A549 (cell line): ENCODE results near the gene MARK3. TPM values are rescaled to one million over a fixed set of nuclear protein-coding genes. Genes with fewer than 3 reads are reported as not detected.
A peak's percentile ranks its signal among the peaks of the same experiment; 100 is the strongest.
"Not testable (repeated sequence)": the region's sequence is repeated elsewhere in the genome, so short reads cannot be mapped to it uniquely, and the experiment has no call there.

Source experiments
- ATAC-seq, 2 experiments: fragments of 200-7000 bp in 1 of 2; fragments of >200 bp in 1 of 2; cut with Nextera tagmentation in 1 of 2; cut with Tn5 transposase in 1 of 2; 3 replicates each; pipeline versions ENCODE4 v1.8.0 to v1.9.1; 2018 to 2020; ENCODE audit warnings: mild to moderate bottlenecking in 1 of 2, moderate library complexity in 1 of 2
- CTCF ChIA-PET: fragments of 300-600 bp; sonication (Branson Sonifier 250); formaldehyde crosslinking; extraction: SDS; loops from one replicate; lab custom pipeline; 2021; ENCODE audit warnings: antibody characterized with exemption, inconsistent platforms; lab: Yijun Ruan, JAX
- POLR2A ChIA-PET: fragments of 350-600 bp; formaldehyde crosslinking; extraction: SDS; loops from one replicate; lab custom pipeline; 2021; ENCODE audit warnings: antibody characterized with exemption, inconsistent platforms; lab: Yijun Ruan, JAX
- DNase-seq, 2 experiments: peaks; one replicate each; pipeline versions ENCODE4 v3.0.0 to v3.0.0-alpha.2; 2011 to 2016; ENCODE audit warnings: low read depth in 1 of 2, low spot score in 1 of 2
- FAIRE-seq: peaks from 2 replicates; lab custom pipeline; 2011; peaks lifted over from hg19 to GRCh38; lab: Jason Lieb, UNC
- H3K27ac ChIP-seq, 2 experiments: fragments of >200 bp; sonication (Bioruptor Twin); formaldehyde crosslinking; 3 replicates each; pipeline ENCODE4 v1.5.1; 2016 to 2017
- H3K4me1 ChIP-seq: fragments of >200 bp; sonication (Bioruptor Twin); formaldehyde crosslinking; 3 replicates; pipeline ENCODE4 v1.6.1; 2016
- H3K4me2 ChIP-seq: fragments of >200 bp; sonication (Bioruptor Twin); formaldehyde crosslinking; 3 replicates; pipeline ENCODE4 v1.6.1; 2016
- H3K4me3 ChIP-seq: fragments of >200 bp; sonication (Bioruptor Twin); formaldehyde crosslinking; 3 replicates; pipeline ENCODE4 v1.5.1; 2016
- H3K9me3 ChIP-seq: fragments of >200 bp; sonication (Bioruptor Twin); formaldehyde crosslinking; 3 replicates; pipeline ENCODE4 v1.6.1; 2016
- CBX8 ChIP-seq: fragments of 200-600 bp; sonication (generic); IDR thresholded peaks from 2 replicates; pipeline ENCODE4 v1.6.1; 2016
- CEBPB ChIP-seq, 2 experiments: fragments of >200 bp in 1 of 2; sonication (Bioruptor Twin) in 1 of 2; formaldehyde crosslinking in 1 of 2; IDR thresholded peaks; 2 replicates each; pipeline ENCODE4 v1.6.1; 2012 to 2016
- EHF ChIP-seq: fragments of 250-450 bp; sonication (Bioruptor Pico); IDR thresholded peaks from 2 replicates; pipeline ENCODE4 v1.5.0; 2020; ENCODE audit warnings: mild to moderate bottlenecking
- FOSL2 ChIP-seq, 2 experiments: fragments of 450-650 bp in 1 of 2; fragments of >200 bp in 1 of 2; sonication (Bioruptor Twin) in 1 of 2; formaldehyde crosslinking; IDR thresholded peaks; 2 replicates each; pipeline versions ENCODE4 v1.5.0 to v1.6.1; 2016 to 2020; ENCODE audit warnings: mild to moderate bottlenecking in 1 of 2, moderate library complexity in 1 of 2
- GATA3 ChIP-seq: IDR thresholded peaks from 2 replicates; pipeline ENCODE4 v1.6.1; 2012; ENCODE audit warnings: borderline replicate concordance
- HES2 ChIP-seq: fragments of >200 bp; sonication (Bioruptor Twin); formaldehyde crosslinking; IDR thresholded peaks from 2 replicates; pipeline ENCODE4 v1.6.1; 2016
- HEYL ChIP-seq: fragments of 250-450 bp; sonication (Bioruptor Pico); IDR thresholded peaks from 2 replicates; pipeline ENCODE4 v1.8.0; 2021; ENCODE audit warnings: mild to moderate bottlenecking, moderate library complexity
- HOXB13 ChIP-seq: fragments of 250-450 bp; sonication (Bioruptor Pico); IDR thresholded peaks from 2 replicates; pipeline ENCODE4 v1.5.0; 2020; ENCODE audit warnings: low read depth, mild to moderate bottlenecking, moderate library complexity
- JUN ChIP-seq, 2 experiments: fragments of >200 bp; sonication (Bioruptor Twin); formaldehyde crosslinking; IDR thresholded peaks; 2 replicates in 1 of 2; 3 replicates in 1 of 2; pipeline ENCODE4 v1.6.1; 2016 to 2017
- JUNB ChIP-seq: fragments of >200 bp; sonication (Bioruptor Twin); formaldehyde crosslinking; IDR thresholded peaks from 2 replicates; pipeline ENCODE4 v1.6.1; 2016
- KDM1A ChIP-seq: fragments of 200-600 bp; sonication (generic); IDR thresholded peaks from 2 replicates; pipeline ENCODE4 v1.6.1; 2016; ENCODE audit warnings: low read depth, mild to moderate bottlenecking
- NFE2L2 ChIP-seq: fragments of 150-350 bp; conservative IDR thresholded peaks from 2 replicates; pipeline ENCODE4 v1.6.1; 2014; ENCODE audit warnings: low read length
- NPAS2 ChIP-seq: fragments of 250-450 bp; sonication (Bioruptor Pico); IDR thresholded peaks from 2 replicates; pipeline ENCODE4 v1.8.0; 2022; ENCODE audit warnings: mild to moderate bottlenecking, moderate library complexity, borderline replicate concordance
- RCOR1 ChIP-seq: fragments of 150-350 bp; IDR thresholded peaks from 2 replicates; pipeline ENCODE4 v1.6.1; 2014; ENCODE audit warnings: antibody characterized with exemption, low read length, low read depth
- ZC3H11A ChIP-seq: fragments of 450-650 bp; IDR thresholded peaks from 2 replicates; pipeline ENCODE4 v1.6.1; 2014; ENCODE audit warnings: antibody characterized with exemption, mild to moderate bottlenecking
- ZFP36 ChIP-seq: fragments of 450-650 bp; IDR thresholded peaks from 2 replicates; pipeline ENCODE4 v1.6.1; 2014; ENCODE audit warnings: borderline replicate concordance; ENCODE audit not compliant: partially characterized antibody
- WGBS: methylation state at CpG from one replicate; pipeline ENCODE4 v1.1.6; 2017; ENCODE audit errors: missing lambda C conversion rate; 5-methylcytosine and 5-hydroxymethylcytosine counted together
- polyA plus RNA-seq, 4 experiments: library from polyadenylated mRNA; depleted of rRNA in 3 of 4; stranded (reverse); fragments of >200 nt; fragmentation: RNase III in 1 of 4; extraction: RNeasy Plus Mini Kit Qiagen cat#74134 plus additional on column Dnase treatment in 1 of 4; gene quantifications; 2 replicates in 3 of 4; 3 replicates in 1 of 4; pipeline ENCODE4 v1.2.3, GENCODE V29; 2011 to 2017
- TF ChIP-seq, protein P1 (sequence below): fragments of 250-450 bp; sonication (Bioruptor Pico); IDR thresholded peaks from 2 replicates; pipeline ENCODE4 v1.5.0; 2020; ENCODE audit warnings: low read depth, mild to moderate bottlenecking, moderate library complexity
- TF ChIP-seq, protein P2 (sequence below): fragments of 450-650 bp; IDR thresholded peaks from 2 replicates; pipeline ENCODE4 v1.6.1; 2014; ENCODE audit warnings: antibody characterized with exemption

MARK3 gene
- polyA plus RNA-seq, 2 of the 4 experiments (the other 2 are of a cell fraction), result 59.7 to 97.6 TPM

DNA sequence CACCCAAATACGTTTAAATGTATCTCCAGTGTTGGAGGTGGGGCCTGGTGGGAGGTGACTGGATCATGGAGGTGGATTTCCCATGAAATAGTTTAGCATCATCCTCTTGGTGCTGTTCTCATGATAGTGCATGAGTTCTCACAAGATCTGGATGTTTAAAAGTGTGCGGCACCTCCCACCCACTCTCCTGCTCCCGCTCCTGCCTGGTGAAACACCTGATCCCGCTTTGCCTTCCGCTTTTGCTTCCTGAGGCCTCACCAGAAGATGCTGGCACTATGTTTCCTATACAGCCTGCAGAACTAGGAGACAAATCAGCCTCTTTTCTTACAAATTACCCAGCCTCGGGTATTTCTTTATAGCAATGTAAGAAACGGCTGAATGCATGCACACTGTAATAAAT lies 31.1 kb upstream of the MARK3 start (continued):
- TF ChIP-seq, protein P1, sequence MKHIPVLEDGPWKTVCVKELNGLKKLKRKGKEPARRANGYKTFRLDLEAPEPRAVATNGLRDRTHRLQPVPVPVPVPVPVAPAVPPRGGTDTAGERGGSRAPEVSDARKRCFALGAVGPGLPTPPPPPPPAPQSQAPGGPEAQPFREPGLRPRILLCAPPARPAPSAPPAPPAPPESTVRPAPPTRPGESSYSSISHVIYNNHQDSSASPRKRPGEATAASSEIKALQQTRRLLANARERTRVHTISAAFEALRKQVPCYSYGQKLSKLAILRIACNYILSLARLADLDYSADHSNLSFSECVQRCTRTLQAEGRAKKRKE, result no peak
- no peak for TF ChIP-seq NPAS2 (CRISPR knock-in tag)

DNA sequence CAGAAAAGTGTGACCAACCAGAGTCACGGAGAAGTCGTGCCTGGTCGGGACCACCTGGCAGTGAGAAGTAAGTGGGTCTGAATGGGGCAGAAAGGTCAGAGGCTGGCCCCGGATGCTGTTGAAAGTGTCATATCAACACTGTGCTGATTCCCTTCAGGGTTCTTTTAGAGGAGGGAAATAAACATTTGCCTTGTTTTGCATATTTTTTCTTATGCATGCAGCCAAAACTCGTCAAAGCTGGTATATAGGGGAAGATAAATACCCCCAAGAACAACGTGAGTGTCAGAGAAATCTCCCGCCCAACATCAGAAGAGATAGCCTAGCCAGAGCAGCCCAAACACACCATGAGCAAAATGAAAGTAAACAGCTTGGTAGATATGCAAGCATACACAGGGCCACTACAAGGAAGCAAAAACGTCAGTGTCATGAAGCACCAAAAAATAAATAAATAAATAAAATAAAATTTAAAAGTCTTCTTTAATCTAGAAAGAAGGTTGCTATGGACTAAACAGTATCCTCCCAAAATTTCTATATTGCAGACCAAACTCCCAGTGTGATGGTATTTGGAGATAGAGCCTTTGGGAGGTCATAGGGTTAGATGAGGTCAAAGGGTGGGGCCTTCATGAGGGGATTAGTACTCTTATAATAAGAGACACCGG lies 29.1 kb upstream of the MARK3 start:
- WGBS, result 66% methylated on average over 9 of the region's 9 CpGs
- Histone ChIP-seq H3K4me2 (no peak overlapping the region), H3K4me3 (no peak overlapping the region), H3K4me1 (peaks cover 9% of the 10 kb centered on the region; the same call in 2 of the 3 replicates), H3K9me3 (peaks cover 11% of the 10 kb centered on the region; the same call in 1 of the 3 replicates), H3K27ac (no peak overlapping the region)
- TF ChIP-seq NFE2L2, result no peak
- TF ChIP-seq, protein P2, sequence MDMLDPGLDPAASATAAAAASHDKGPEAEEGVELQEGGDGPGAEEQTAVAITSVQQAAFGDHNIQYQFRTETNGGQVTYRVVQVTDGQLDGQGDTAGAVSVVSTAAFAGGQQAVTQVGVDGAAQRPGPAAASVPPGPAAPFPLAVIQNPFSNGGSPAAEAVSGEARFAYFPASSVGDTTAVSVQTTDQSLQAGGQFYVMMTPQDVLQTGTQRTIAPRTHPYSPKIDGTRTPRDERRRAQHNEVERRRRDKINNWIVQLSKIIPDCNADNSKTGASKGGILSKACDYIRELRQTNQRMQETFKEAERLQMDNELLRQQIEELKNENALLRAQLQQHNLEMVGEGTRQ, result no peak
- TF ChIP-seq KDM1A, result no peak
- FAIRE-seq, result no peak
- no peak for DNase-seq
- no peak; a peak in 1 of 6 replicates for ATAC-seq
- CTCF ChIA-PET, result interaction anchor here (0.8 to 1.6 kb wide), 2 partner anchors 11 to 35 kb away, joined by 3 to 5 read pairs; no protein-coding TSS in a partner anchor
- POLR2A ChIA-PET, result no interaction called here

- POLR2A ChIA-PET, result interaction anchor here (0.6 to 1.7 kb wide), 2 partner anchors 23 to 802 kb away, joined by 4 read pairs; partner anchors contain the start of gene EIF5
- not testable (repeated sequence) for H3K4me3 ChIP-seq, H3K4me1 ChIP-seq, ATAC-seq, H3K4me2 ChIP-seq, FAIRE-seq, DNase-seq
- Histone ChIP-seq H3K27ac (peak overlapping the region in 1 of 2 experiments; percentile 54; a peak in 2 of 6 replicates), H3K9me3 (peaks cover 19% of the 10 kb centered on the region)
- CTCF ChIA-PET, result interaction anchor here (1.0 to 2.0 kb wide), 4 partner anchors 10 to 34 kb away, joined by 3 to 7 read pairs (median 4); no protein-coding TSS in a partner anchor
- WGBS, result 89% methylated on average over 10 of the region's 10 CpGs
Measured at GRCh38 chr14:103357552-103357951, 27.7 kb upstream of the MARK3 start.

- 83% methylated on average over 7 of the region's 7 CpGs for WGBS
- CTCF ChIA-PET, result interaction anchor here (1.1 to 3.0 kb wide), 3 partner anchors 17 to 105 kb away, joined by 3 to 12 read pairs (median 3); no protein-coding TSS in a partner anchor
- no peak for FAIRE-seq
- no peak overlapping the region for H3K4me2 ChIP-seq
- ATAC-seq, result no peak
- TF ChIP-seq FOSL2 (IDR thresholded peaks at IDR 0.05), result no peak
- TF ChIP-seq FOSL2 (CRISPR knock-in tag; IDR thresholded peaks at IDR 0.05), result no peak
- no peak for TF ChIP-seq RCOR1
- TF ChIP-seq, all 56 proteins: peak for 0
- POLR2A ChIA-PET, result no interaction called here
- peak overlapping the region in 1 of 2 experiments; percentile 81; a peak in 3 of 6 replicates for H3K27ac ChIP-seq
- H3K9me3 ChIP-seq, result peaks cover 29% of the 10 kb centered on the region
- H3K4me1 ChIP-seq, result 0 out of 3 replicates have a peak, but pooled peaks cover 3% of the 10 kb centered on the region
- no peak for DNase-seq
- H3K4me3 ChIP-seq, result no peak overlapping the region
Measured at GRCh38 chr14:103360548-103360947, 24.7 kb upstream of the MARK3 start.

GRCh38 chr14:103361867-103362266 lies 23.3 kb upstream of the MARK3 start:
- FAIRE-seq, result no peak

More at GRCh38 chr14:103361867-103362266, 23.3 kb upstream of the MARK3 start:
- peaks cover 29% of the 10 kb centered on the region for H3K9me3 ChIP-seq
- ChIA-PET POLR2A (no interaction called here), CTCF (interaction anchor here (1.1 to 3.0 kb wide), 3 partner anchors 21 to 106 kb away, joined by 3 to 12 read pairs (median 3); no protein-coding TSS in a partner anchor)
- peak overlapping the region; percentile 22; the same call in 1 of the 3 replicates for H3K4me2 ChIP-seq
- H3K4me3 ChIP-seq, result no peak overlapping the region
- DNase-seq (peak; percentile 54 to 83), ATAC-seq (peak; percentile 82 to 95)
- TF ChIP-seq HOXB13 (CRISPR knock-in tag) (no peak), JUN (IDR thresholded peaks at IDR 0.05) (0 out of 5 replicates have a peak, but pooled peaks of 1 of the 2 experiments have one; percentile 32), EHF (CRISPR knock-in tag) (no peak), HES2 (peak; percentile 64), FOSL2 (IDR thresholded peaks at IDR 0.05) (peak; percentile 58; the same call in 1 of the 2 replicates), FOSL2 (CRISPR knock-in tag; IDR thresholded peaks at IDR 0.05) (peak; percentile 83), ZFP36 (no peak), ZC3H11A (no peak), JUNB (0 out of 2 replicates have a peak, but pooled peaks have one; percentile 21), CBX8 (no peak), CEBPB (IDR thresholded peaks at IDR 0.05) (peak; percentile 80 to 95; a peak in 3 of 4 replicates), HEYL (no peak), GATA3 (no peak)
- peak overlapping the region; percentile 58 to 81 for H3K27ac ChIP-seq
- 22% methylated on average over 5 of the region's 5 CpGs for WGBS
- 0 out of 3 replicates have a peak, but pooled peaks cover 3% of the 10 kb centered on the region for H3K4me1 ChIP-seq
